ENCODE data around the gene UBA6. TPM values are rescaled to one million over a fixed set of nuclear protein-coding genes. Genes with fewer than 3 reads are reported as not detected.

Gene UBA6
- total and polyA plus RNA-seq, 2 of the 4 experiments (the other 2 are of a cell fraction), result 29.2 to 268 TPM

- WGBS, 2 experiments (ENCODE audit: extremely low coverage in 2 of 2, insufficient read length in 1 of 2), result no CpG with 5 or more reads among the region's 2 CpGs
Measured at GRCh38 chr4:67674098-67674497, 26.9 kb downstream of the UBA6 start.

More at GRCh38 chr4:67674098-67674497, 26.9 kb downstream of the UBA6 start:
- no peak overlapping the region for H2AK9ac ChIP-seq (replicated peaks; ENCODE audit: low read depth, low read length, poor library complexity)
- no peak overlapping the region for H3K56ac ChIP-seq (ENCODE audit: extremely low read depth, insufficient read depth, low read length)
- no peak overlapping the region for H3K18ac ChIP-seq (ENCODE audit: low read depth, low read length)
- ChIA-PET POLR2A (ENCODE audit: unreplicated experiment) (no interaction called here), CTCF (no interaction called here)
- H4K20me1 ChIP-seq (ENCODE audit: insufficient read depth, low read length), result no peaks in the 10 kb centered on the region
- intact Hi-C loops (cut with micrococcal nuclease), result no loop called here
- no TSS peak for BruUV-seq (replicated peaks)
- no peak overlapping the region for H4K8ac ChIP-seq (ENCODE audit: low read depth in 2 of 2, low read length in 2 of 2)
- no peak overlapping the region for H3K4ac ChIP-seq (ENCODE audit: low read depth, low read length)
- H4K5ac ChIP-seq (ENCODE audit: low read depth, low read length), result no peak overlapping the region
- H3K4me2 ChIP-seq (ENCODE audit: low read depth, low read length), result no peak overlapping the region
- in situ Hi-C loops (cut with MboI; ENCODE audit: low sequenced_read_pairs), result no loop called here
- H2BK120ac ChIP-seq (ENCODE audit: low read depth, low read length), result no peak overlapping the region
- DNase-seq, result no peak
- no peak overlapping the region for H3K9ac ChIP-seq (ENCODE audit: low read depth, low read length)
- no peak overlapping the region for H2BK20ac ChIP-seq (ENCODE audit: low read depth, low read length)
- H3K9me3 ChIP-seq (ENCODE audit: control insufficient read depth, insufficient read depth, low read length), result no peaks in the 10 kb centered on the region
- TF ChIP-seq USF2 (IDR thresholded peaks at IDR 0.05; ENCODE audit: low read depth, low read length), result no peak
- TF ChIP-seq RFX5 (IDR thresholded peaks at IDR 0.05; ENCODE audit: low read depth, low read length), result no peak
- no peak for TF ChIP-seq MAFK (IDR thresholded peaks at IDR 0.05; ENCODE audit: low read depth, low read length)
- no peak for TF ChIP-seq MXI1 (IDR thresholded peaks at IDR 0.05; ENCODE audit: borderline replicate concordance, low read depth, low read length)
- peaks cover 0 to 7% of the 10 kb centered on the region in 2 experiments; a peak in 1 of 4 replicates for H3K79me1 ChIP-seq (ENCODE audit: low read depth in 1 of 2, low read length in 2 of 2)
- no peak overlapping the region for H3K4me3 ChIP-seq (ENCODE audit: insufficient read depth, low read depth, low read length)
- no peak overlapping the region for H3K14ac ChIP-seq (replicated peaks; ENCODE audit: low read depth, low read length)
- H2BK5ac ChIP-seq (ENCODE audit: low read depth, low read length, poor library complexity, severe bottlenecking), result no peak overlapping the region
- H3K27ac ChIP-seq (ENCODE audit: insufficient read depth, low read length), result no peak overlapping the region
- H3K9me1 ChIP-seq (ENCODE audit: insufficient read depth, low read length), result no peaks in the 10 kb centered on the region
- no peaks in the 10 kb centered on the region for H3K4me1 ChIP-seq (ENCODE audit: control insufficient read depth, insufficient read depth, low read length)
- H2AK5ac ChIP-seq (ENCODE audit: low read depth, low read length), result no peak overlapping the region
- no peak overlapping the region for H2AFZ ChIP-seq (replicated peaks; ENCODE audit: low read length, poor library complexity)
- no peaks in the 10 kb centered on the region for H3K27me3 ChIP-seq (ENCODE audit: control insufficient read depth, insufficient read depth, low read length)
- dilution Hi-C loops (cut with HindIII; ENCODE audit: low sequenced_read_pairs, unreplicated experiment), result no loop called here
- no peak overlapping the region for H3K23ac ChIP-seq (ENCODE audit: low read depth, low read length)
- H4K91ac ChIP-seq (ENCODE audit: insufficient read depth, low read depth, low read length), result no peak overlapping the region
- no peak overlapping the region for H2BK15ac ChIP-seq (ENCODE audit: low read depth, low read length)
- no peak for ATAC-seq (ENCODE audit: low read depth)
- peaks cover 21% of the 10 kb centered on the region for H3K36me3 ChIP-seq (ENCODE audit: control insufficient read depth, insufficient read depth, low read length)
